ENCODE measurements around the gene HOXA1. TPM values are rescaled to one million over a fixed set of nuclear protein-coding genes. Genes with fewer than 3 reads are reported as not detected.
A peak's percentile ranks its signal among the peaks of the same experiment; 100 is the strongest.

The HOXA1 gene
- total and polyA plus RNA-seq, 2 of the 8 experiments (the other 6 are each of a cell fraction or from before 2014, with no cell fraction given), result not detected

DNA sequence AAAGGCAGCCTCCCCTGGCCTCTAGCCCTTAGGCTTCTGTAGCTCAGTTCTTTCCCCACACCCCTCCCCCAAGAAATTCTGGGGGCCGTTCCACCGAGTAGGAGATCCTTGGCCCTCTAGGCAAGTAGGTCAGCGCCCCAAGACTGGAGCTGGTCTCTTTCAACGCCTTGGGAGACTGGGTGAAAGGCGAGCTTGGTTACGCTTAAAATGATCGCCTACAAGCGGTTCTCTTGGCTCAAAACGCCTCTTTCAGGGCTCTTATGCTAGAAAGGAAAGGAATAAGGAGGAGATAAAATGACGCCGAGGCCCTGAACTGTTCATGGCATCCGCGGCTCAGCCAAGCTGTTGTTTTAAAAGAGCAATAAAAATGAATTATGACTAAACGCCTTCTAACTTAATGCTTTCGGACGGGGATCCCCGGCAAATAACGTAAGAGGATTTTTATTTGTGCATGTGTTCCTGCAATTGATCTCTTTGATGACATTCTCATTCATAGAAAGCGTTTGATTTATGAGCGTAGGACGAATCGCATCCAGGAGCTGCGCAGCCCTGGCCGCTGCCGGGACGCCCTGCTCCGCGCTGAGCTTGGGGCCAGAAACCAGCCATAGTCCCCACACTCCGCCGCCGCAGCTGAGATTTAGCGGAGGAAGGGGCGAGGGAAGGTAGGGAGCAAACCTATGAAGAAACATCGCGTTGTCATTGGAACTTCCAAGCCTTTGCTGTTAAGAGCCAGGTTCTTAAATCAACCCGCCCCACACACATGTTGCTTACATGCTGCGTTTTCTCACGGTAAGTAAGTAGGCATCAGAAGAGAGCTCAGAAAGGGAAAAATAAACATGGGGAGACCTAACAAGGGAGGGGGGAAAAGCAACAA is 3.0 kb upstream of the HOXA1 start (continued):
- TF ChIP-seq RNF2 (IDR thresholded peaks at IDR 0.05; ENCODE audit: borderline replicate concordance, low read depth, low read length, missing control alignments, poor library complexity, severe bottlenecking) (peak; percentile 100), EGR1 (IDR thresholded peaks at IDR 0.05; ENCODE audit: borderline replicate concordance, low read depth, low read length) (no peak), CBX8 (IDR thresholded peaks at IDR 0.05; ENCODE audit: borderline replicate concordance, low read depth, low read length) (0 out of 2 replicates have a peak, but pooled peaks have one; percentile 7), EP300 (IDR thresholded peaks at IDR 0.05; ENCODE audit: borderline replicate concordance in 1 of 2, low read depth in 2 of 2, low read length in 2 of 2) (no peak)
